ENCODE measurements around the gene MB.

DNA sequence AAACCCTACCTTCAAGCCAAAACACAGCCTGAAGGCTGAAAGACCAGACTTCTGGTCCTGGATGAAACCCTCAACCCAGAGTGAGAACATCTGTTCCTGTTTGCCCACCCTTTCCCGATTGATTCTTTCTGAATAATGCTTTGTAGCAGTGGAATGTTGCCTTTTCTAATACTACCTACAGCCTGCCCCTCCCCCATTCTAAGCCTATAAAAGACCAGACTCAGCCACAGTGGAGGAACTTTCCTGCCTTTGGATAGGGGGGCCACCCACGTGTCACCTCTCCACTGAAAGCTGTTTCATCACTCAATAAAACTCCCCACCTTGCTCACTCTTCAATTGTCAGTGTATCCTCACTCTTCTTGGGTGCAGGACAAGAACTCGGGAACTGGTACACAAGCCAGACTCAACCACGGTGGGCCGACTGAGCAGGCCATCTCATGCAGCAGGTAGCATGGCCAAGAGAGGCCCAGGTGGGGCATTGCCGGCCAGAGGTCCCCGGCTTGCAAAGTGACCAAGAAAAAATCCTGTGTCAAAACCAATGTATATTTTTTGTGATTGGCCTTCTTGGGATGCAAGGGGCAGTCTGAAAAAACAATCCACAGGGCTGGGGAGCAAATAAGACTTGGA is 24.5 kb upstream of the MB start:
- TF ChIP-seq MAFK (IDR thresholded peaks at IDR 0.05; ENCODE audit: partially characterized antibody) = no peak
- TF ChIP-seq, protein P1, sequence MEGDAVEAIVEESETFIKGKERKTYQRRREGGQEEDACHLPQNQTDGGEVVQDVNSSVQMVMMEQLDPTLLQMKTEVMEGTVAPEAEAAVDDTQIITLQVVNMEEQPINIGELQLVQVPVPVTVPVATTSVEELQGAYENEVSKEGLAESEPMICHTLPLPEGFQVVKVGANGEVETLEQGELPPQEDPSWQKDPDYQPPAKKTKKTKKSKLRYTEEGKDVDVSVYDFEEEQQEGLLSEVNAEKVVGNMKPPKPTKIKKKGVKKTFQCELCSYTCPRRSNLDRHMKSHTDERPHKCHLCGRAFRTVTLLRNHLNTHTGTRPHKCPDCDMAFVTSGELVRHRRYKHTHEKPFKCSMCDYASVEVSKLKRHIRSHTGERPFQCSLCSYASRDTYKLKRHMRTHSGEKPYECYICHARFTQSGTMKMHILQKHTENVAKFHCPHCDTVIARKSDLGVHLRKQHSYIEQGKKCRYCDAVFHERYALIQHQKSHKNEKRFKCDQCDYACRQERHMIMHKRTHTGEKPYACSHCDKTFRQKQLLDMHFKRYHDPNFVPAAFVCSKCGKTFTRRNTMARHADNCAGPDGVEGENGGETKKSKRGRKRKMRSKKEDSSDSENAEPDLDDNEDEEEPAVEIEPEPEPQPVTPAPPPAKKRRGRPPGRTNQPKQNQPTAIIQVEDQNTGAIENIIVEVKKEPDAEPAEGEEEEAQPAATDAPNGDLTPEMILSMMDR (IDR thresholded peaks at IDR 0.05) = no peak
- TF ChIP-seq MAZ (IDR thresholded peaks at IDR 0.05; ENCODE audit: borderline replicate concordance, low read depth, low read length) = no peak
- TF ChIP-seq RAD21 (conservative IDR thresholded peaks at IDR 0.05 in 1 of 2, IDR thresholded peaks at IDR 0.05 in 1 of 2) = no peak
- TF ChIP-seq EP300 (IDR thresholded peaks at IDR 0.05) = no peak
- no peak for TF ChIP-seq BHLHE40 (IDR thresholded peaks at IDR 0.05; ENCODE audit: low read depth, low read length)
- no peak for TF ChIP-seq POLR2A (IDR thresholded peaks at IDR 0.05; ENCODE audit: low read length)
- no peak for TF ChIP-seq ZFP36 (IDR thresholded peaks at IDR 0.05; ENCODE audit: borderline replicate concordance, partially characterized antibody)
- no peak for TF ChIP-seq CHD4 (IDR thresholded peaks at IDR 0.05; ENCODE audit: borderline replicate concordance)
- no peak for TF ChIP-seq HDAC2 (IDR thresholded peaks at IDR 0.05)
- no peak for TF ChIP-seq SMC3 (IDR thresholded peaks at IDR 0.05)
- TF ChIP-seq, protein P2, sequence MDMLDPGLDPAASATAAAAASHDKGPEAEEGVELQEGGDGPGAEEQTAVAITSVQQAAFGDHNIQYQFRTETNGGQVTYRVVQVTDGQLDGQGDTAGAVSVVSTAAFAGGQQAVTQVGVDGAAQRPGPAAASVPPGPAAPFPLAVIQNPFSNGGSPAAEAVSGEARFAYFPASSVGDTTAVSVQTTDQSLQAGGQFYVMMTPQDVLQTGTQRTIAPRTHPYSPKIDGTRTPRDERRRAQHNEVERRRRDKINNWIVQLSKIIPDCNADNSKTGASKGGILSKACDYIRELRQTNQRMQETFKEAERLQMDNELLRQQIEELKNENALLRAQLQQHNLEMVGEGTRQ (IDR thresholded peaks at IDR 0.05) = no peak
